ENCODE measurements around the gene ZNF200.
A peak's percentile ranks its signal among the peaks of the same experiment; 100 is the strongest.
"Not testable (repeated sequence)": the region's sequence is repeated elsewhere in the genome, so short reads cannot be mapped to it uniquely, and the experiment has no call there.

The ZNF200 gene, protein sequence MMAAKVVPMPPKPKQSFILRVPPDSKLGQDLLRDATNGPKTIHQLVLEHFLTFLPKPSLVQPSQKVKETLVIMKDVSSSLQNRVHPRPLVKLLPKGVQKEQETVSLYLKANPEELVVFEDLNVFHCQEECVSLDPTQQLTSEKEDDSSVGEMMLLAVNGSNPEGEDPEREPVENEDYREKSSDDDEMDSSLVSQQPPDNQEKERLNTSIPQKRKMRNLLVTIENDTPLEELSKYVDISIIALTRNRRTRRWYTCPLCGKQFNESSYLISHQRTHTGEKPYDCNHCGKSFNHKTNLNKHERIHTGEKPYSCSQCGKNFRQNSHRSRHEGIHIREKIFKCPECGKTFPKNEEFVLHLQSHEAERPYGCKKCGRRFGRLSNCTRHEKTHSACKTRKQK

GRCh38 chr16:3234857-3235561, at the start of gene ZNF200:
Gene ZNF200, minus strand, starts transcription at chr16:3235158. Its CDS starts 1,403 bp downstream, at chr16:3233755.
- FAIRE-seq = no peak

- FAIRE-seq = no peak
These were observed 48.8 kb upstream of the ZNF200 start for GRCh38 chr16:3283543-3284447.

GRCh38 chr16:3282730-3283542, 48.0 kb upstream of the ZNF200 start, which contains the start of gene ZNF263:
Gene ZNF263, plus strand, starts transcription at chr16:3283491. Its CDS starts 328 bp downstream, at chr16:3283819.
- FAIRE-seq = peak; percentile 97

GRCh38 chr16:3282103-3282729, 47.3 kb upstream of the ZNF200 start:
- no peak for FAIRE-seq

GRCh38 chr16:3281222-3281820, 46.4 kb upstream of the ZNF200 start:
- no peak for FAIRE-seq

GRCh38 chr16:3276679-3277078, 41.7 kb upstream of the ZNF200 start:
- no peak for FAIRE-seq

GRCh38 chr16:3274947-3275346, 40.0 kb upstream of the ZNF200 start:
- FAIRE-seq = no peak

DNA sequence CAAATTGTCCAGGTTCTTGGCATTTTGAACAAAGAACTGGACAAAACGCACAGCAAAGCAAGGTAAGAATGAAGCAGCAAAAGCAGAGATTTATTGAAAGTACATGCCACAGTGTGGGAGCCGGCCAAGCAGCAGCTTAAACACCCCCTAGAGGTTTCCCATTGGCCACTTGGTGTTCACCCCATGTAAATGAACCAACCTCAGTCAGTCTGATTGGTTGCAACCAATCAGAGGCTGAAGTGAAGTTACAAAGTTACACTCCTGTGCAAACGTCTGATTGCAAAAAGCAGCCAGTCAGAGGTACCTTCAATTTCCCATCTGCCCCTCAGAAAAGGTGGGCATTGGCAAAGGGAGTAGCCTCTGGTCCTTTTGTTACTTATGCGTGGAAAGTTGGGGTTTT, 39.5 kb upstream of the ZNF200 start:
- no peak for FAIRE-seq

- not testable (repeated sequence) for FAIRE-seq
These were observed 36.3 kb upstream of the ZNF200 start for GRCh38 chr16:3271281-3271680.

DNA sequence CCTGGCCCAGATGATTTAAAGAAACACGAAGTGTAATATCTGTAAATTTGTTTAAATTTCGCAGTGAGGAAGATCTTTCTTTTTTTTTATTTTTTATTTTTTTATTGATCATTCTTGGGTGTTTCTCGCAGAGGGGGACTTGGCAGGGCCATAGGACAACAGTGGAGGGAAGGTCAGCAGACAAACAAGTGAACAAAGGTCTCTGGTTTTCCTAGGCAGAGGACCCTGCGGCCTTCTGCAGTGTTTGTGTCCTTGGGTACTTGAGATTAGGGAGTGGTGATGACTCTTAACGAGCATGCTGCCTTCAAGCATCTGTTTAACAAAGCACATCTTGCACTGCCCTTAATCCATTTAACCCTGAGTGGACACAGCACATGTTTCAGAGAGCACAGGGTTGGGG, 35.8 kb upstream of the ZNF200 start:
- FAIRE-seq = not testable (repeated sequence)

GRCh38 chr16:3268294-3268693, 33.3 kb upstream of the ZNF200 start:
- FAIRE-seq = no peak

- FAIRE-seq = no peak
These were observed 32.0 kb upstream of the ZNF200 start for GRCh38 chr16:3266873-3267537.

- peak; percentile 86 for FAIRE-seq
These were observed 29.4 kb upstream of the ZNF200 start for GRCh38 chr16:3264137-3265036.

DNA sequence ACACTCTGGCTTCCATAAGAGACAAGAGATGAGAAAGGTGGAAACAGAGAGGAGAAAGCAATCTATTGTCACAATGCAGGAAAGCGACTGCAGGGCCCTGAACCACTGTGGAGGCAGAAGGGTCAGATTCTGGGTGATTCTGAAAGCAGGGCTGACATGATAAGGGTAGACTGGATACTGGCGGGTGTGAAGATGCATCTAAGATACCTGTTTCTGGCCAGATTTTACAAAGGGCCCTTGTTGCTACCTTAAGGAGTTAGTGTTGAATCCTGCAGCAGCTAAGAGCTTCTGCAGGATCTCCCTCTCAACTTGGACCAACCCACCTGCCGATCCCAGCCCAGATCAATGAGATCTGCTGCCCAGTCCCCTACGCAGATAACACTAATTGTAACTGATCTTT, 27.6 kb upstream of the ZNF200 start:
- no peak for FAIRE-seq

DNA sequence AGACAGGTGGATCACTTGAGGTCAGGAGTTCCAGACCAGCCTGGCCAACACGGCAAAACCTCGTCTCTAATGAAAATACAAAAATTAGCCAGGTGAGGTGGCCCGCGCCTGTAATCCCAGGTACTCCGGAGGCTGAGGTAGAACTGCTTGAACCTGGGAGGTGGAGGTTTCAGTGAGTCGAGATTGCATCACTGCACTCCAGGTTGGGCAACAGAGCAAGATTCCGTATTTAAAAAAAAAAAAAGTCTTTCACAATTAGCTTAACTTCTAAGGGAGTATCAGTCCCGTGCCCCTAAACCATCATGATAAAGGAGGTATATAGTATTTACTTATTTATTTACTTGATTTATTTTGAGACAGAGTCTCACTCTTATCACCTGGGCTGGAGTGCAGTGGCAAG, 24.9 kb upstream of the ZNF200 start:
- FAIRE-seq = no peak

DNA sequence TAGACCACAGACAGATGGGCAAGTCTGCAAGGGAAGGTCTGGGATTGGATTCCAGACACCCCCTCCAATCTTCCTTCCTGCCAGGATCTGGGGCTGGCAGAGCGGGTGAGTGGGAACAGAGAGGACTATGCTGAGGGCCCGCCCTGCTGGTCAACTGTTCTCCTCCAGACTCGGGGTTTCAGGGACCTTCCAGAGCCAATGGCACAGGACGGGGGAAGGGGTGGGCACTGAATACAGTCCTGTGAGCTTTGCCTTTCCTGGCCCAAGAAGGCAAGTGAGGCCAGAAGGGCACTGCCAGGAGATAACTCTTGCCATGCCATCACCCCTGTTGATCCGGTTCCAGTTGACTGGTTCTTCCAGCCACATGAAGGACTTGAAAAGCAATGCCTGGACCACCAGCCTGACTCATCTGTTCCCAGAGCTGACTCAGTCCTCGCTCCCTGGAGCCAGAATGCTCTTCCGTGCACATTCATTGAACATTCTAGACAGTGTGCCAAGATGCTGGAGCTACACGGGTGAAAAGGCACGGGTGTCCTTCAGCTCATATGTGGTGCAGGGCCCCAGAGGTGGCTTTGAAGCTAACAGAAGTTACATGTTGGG, 22.0 kb upstream of the ZNF200 start:
- FAIRE-seq = no peak

DNA sequence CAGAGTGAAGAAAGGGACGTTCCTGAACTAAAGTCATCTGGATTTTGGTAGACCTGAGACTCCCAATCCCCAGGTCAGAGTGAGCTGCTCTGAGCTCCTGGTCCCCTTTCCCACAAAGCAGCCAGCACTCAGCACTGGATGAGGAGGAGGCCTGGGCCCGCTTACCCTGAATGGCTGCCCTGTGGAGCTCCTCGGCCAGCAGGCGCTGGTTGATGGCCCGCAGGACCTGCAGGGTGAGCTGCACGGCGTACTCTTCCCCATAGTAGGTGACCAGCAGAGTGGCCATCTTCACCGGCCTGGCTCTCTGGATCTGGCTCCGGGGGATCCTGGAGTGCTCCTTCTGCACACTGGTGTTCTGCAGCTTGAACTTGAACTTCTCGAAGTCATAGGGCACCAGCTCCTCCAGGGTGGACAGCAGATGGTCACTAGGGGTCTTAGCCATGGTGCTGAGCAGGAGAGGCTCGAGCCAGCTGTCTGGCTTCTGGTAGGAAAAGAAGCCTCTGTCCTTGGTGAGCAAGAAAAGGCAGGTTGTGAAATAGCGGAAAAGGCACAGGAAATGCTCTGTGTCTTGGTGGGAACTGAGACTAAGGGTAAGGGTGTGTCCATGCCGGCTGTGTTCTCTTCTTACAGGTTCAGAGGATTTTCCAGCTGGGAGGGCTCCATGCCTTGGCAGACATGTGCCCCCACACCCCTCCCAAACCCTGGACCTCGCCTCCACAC, 21.3 kb upstream of the ZNF200 start, which contains the start of gene MEFV:
MEFV (minus strand) TSS at position 488 of the 720 bp plus-strand sequence; CDS start at position 442, 46 bp downstream.
- FAIRE-seq = no peak

- no peak for FAIRE-seq
These were observed 19.4 kb upstream of the ZNF200 start for GRCh38 chr16:3254309-3254708.
